Measurements from ENCODE around the gene ZNRF2.

DNA sequence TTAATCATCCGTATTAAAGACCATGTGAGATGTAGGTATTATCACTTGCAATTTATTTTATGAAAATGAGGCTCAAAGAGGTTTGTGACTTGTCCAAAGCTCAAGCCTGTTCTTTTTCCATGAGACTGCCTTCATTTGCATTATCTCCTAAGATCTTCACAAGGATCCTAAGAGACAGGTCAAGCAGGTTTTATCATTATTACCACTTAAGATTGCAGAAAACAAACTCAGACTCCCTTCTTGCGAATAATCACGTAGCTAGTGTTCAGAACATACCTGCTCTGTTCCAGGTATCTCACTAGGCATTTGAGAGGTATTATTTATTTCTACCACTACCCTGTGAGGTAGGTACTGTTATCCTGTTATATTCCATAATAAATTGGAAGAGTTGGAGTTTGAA is 64.8 kb downstream of the ZNRF2 start:
- TF ChIP-seq CTCF (IDR thresholded peaks at IDR 0.05) (no peak), POLR2A (IDR thresholded peaks at IDR 0.05) (no peak)
